Measurements from ENCODE around the gene CLDN9.

- no peak for TF ChIP-seq CTCF (IDR thresholded peaks at IDR 0.05)
- no peak for TF ChIP-seq POLR2A (IDR thresholded peaks at IDR 0.05)
These were observed 24.1 kb upstream of the CLDN9 start for GRCh38 chr16:2988590-2989099.
